Kidney (tissue), 14 donors: ENCODE results near the gene SNTN. TPM values are rescaled to one million over a fixed set of nuclear protein-coding genes. Genes with fewer than 3 reads are reported as not detected.
A peak's percentile ranks its signal among the peaks of the same experiment; 100 is the strongest.

Source experiments
- DNase-seq, 5 donors: peaks; one replicate each; pipeline ENCODE4 v3.0.0-alpha.2; 2013 to 2020
- FAIRE-seq: peaks from 2 replicates; lab custom pipeline; 2012; peaks lifted over from hg19 to GRCh38; lab: Jason Lieb, UNC
- H3K27ac ChIP-seq, 2 donors: one replicate each; pipeline ENCODE4 v1.7.0; 2013; ENCODE audit warnings: low read depth in 2 of 2, low read length in 2 of 2, inconsistent platforms in 1 of 2
- H3K27me3 ChIP-seq: one replicate; pipeline ENCODE4 v1.7.1; 2013; ENCODE audit warnings: low read length, inconsistent platforms; ENCODE audit not compliant: control insufficient read depth, insufficient read depth
- H3K36me3 ChIP-seq, 3 donors: one replicate each; pipeline versions ENCODE4 v1.7.0 to v1.7.1; 2013; ENCODE audit warnings: low read length in 3 of 3, control low read depth in 1 of 3, inconsistent platforms in 1 of 3; ENCODE audit not compliant: insufficient read depth in 3 of 3, control insufficient read depth in 2 of 3
- H3K4me1 ChIP-seq, 3 donors: one replicate each; pipeline versions ENCODE4 v1.7.0 to v1.7.1; 2013; ENCODE audit warnings: low read length in 3 of 3, inconsistent platforms in 1 of 3, low read depth in 1 of 3; ENCODE audit not compliant: control insufficient read depth in 2 of 3, insufficient read depth in 2 of 3
- H3K4me3 ChIP-seq, 3 donors: one replicate each; pipeline versions ENCODE4 v1.7.0 to v1.8.1; 2013; ENCODE audit warnings: low read length in 3 of 3, control low read depth in 1 of 3, inconsistent platforms in 1 of 3
- H3K9ac ChIP-seq, 3 donors: one replicate each; pipeline versions ENCODE4 v1.7.0 to v1.7.1; 2013; ENCODE audit warnings: low read length in 3 of 3, control low read depth in 1 of 3, inconsistent platforms in 1 of 3
- H3K9me3 ChIP-seq, 3 donors: one replicate each; pipeline versions ENCODE4 v1.7.0 to v1.7.1; 2013; ENCODE audit warnings: low read length in 3 of 3, control low read depth in 1 of 3, inconsistent platforms in 1 of 3; ENCODE audit not compliant: control insufficient read depth in 2 of 3, insufficient read depth in 1 of 3
- intact Hi-C: fragments of 100-400 bp; cut with DNase I; formaldehyde crosslinking; loops from one replicate; pipeline ENCODE4 v1.11.1; 2022
- polyA plus RNA-seq: library from polyadenylated mRNA; stranded (reverse); fragments of 350-450 nt; fragmentation: Illumina TruSeq; extraction: RNeasy Lipid Tissue Mini Kit (QIAGEN cat#74804); gene quantifications from one replicate; pipeline ENCODE4 v1.2.3, GENCODE V29; 2014; ENCODE audit warnings: low read depth, low replicate concordance; ENCODE audit not compliant: insufficient read depth
- total RNA-seq: library from RNA; stranded (reverse); fragmentation: NEBNext Ultra II Directional; extraction: Animal tissue kit (Norgen Biotek cat#: 25700); gene quantifications from one replicate; pipeline ENCODE4 v1.2.1, GENCODE V29; 2021
- TF ChIP-seq, protein P1 (sequence below): IDR thresholded peaks from 3 replicates; pipeline ENCODE4 v1.5.1; 2012; ENCODE audit warnings: mild to moderate bottlenecking, moderate library complexity, borderline replicate concordance; ENCODE audit not compliant: insufficient read depth; ENCODE audit errors: extremely low read depth
- donor health status: control.
- donor health status: control.
- donor health status: control.
- donor health status: control.
- donor health status: control.
- donor health status: DM: yes; HTN: yes; CAD: no.
- donor health status: Normal renal cell carcinoma (clear cell type).

SNTN gene
- total and polyA plus RNA-seq, 2 donors from 2014 or later = not detected

DNA sequence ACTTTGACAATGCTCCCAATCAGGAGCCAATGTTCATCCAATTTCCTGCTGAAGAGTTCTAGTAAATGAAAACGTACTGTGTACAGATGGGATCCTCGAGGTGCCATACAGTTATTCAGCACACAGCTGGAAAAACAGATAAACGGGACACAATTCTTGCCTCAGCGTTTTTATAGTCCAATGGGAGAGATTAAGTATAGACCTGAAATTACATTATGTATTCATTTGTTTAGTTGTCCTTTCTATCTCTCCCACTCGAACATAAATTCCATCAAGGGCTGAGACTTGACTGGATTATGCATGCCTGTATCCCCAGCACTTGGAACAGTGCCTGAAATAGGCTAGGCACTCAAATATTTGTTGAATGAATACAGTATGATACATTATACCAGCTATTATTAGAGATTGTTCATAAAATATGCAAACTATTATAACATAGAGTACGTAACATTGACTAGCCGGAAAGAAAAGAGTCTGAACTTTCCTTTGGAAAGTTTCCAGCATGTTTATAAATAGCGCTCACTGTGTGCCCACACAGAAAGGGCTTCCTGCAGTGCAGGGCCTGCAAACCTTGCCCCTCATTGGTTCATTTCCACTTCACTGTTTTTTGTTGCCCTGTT, 27.4 kb upstream of the SNTN start:
- Histone ChIP-seq H3K36me3 (no peaks in the 10 kb centered on the region), H3K27ac (no peak overlapping the region), H3K9me3 (no peaks in the 10 kb centered on the region), H3K9ac (no peak overlapping the region), H3K27me3 (no peaks in the 10 kb centered on the region), H3K4me3 (no peak overlapping the region), H3K4me1 (no peaks in the 10 kb centered on the region)
- intact Hi-C loops = no loop called here
- FAIRE-seq (no peak), DNase-seq (peak in 2 of 5 donors; percentile 13 to 34)
- TF ChIP-seq, protein P1, sequence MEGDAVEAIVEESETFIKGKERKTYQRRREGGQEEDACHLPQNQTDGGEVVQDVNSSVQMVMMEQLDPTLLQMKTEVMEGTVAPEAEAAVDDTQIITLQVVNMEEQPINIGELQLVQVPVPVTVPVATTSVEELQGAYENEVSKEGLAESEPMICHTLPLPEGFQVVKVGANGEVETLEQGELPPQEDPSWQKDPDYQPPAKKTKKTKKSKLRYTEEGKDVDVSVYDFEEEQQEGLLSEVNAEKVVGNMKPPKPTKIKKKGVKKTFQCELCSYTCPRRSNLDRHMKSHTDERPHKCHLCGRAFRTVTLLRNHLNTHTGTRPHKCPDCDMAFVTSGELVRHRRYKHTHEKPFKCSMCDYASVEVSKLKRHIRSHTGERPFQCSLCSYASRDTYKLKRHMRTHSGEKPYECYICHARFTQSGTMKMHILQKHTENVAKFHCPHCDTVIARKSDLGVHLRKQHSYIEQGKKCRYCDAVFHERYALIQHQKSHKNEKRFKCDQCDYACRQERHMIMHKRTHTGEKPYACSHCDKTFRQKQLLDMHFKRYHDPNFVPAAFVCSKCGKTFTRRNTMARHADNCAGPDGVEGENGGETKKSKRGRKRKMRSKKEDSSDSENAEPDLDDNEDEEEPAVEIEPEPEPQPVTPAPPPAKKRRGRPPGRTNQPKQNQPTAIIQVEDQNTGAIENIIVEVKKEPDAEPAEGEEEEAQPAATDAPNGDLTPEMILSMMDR = no peak

DNA sequence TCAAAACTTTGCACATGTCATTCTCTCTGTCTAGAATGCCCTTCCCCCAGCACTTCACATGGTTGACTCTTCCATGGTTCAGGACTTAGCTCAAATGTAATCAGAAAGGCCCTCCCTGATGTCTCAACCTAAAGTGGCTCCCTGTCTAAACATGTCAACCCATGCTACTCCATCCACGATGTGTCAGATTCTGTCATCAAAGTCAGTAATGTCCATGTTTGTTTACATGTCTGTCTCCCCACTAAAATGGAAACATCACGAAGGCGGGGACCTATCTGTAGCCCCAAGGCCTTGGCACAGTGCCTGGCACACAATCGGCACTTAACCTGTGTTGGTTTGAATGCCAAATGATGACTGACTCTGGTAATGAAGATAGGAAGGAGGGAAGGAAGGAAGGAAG, 20.8 kb upstream of the SNTN start:
- TF ChIP-seq, protein P1 = no peak
- Histone ChIP-seq H3K27me3 (no peaks in the 10 kb centered on the region), H3K4me1 (no peaks in the 10 kb centered on the region), H3K36me3 (no peaks in the 10 kb centered on the region), H3K9ac (no peak overlapping the region), H3K9me3 (no peaks in the 10 kb centered on the region), H3K27ac (no peak overlapping the region), H3K4me3 (no peak overlapping the region)
- DNase-seq (no peak), FAIRE-seq (no peak)
- intact Hi-C loops = no loop called here

DNA sequence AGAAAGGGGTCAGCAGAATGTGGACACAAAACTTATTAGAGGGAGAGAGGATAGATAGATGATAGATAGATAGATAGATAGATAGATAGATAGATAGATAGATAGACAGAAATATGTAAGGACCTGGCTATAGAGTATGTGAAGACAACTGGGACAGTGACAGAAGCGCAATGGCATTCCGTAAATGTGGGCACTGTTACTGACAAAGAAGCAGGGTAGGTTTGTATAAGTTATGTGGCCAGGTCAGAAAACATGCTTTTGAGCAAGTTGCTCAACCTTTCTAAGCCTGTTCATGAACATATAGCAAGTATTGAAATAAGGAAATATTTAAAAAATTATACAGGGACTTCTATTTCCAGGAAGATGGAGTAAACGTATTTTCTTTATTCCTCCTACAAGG, 17.3 kb upstream of the SNTN start:
- FAIRE-seq = no peak
- Histone ChIP-seq H3K9ac (no peak overlapping the region), H3K36me3 (no peaks in the 10 kb centered on the region), H3K27me3 (no peaks in the 10 kb centered on the region), H3K9me3 (no peaks in the 10 kb centered on the region), H3K4me1 (no peaks in the 10 kb centered on the region), H3K27ac (no peak overlapping the region), H3K4me3 (no peak overlapping the region)
- TF ChIP-seq, protein P1 = no peak
- intact Hi-C loops = no loop called here
- no peak for DNase-seq

DNA sequence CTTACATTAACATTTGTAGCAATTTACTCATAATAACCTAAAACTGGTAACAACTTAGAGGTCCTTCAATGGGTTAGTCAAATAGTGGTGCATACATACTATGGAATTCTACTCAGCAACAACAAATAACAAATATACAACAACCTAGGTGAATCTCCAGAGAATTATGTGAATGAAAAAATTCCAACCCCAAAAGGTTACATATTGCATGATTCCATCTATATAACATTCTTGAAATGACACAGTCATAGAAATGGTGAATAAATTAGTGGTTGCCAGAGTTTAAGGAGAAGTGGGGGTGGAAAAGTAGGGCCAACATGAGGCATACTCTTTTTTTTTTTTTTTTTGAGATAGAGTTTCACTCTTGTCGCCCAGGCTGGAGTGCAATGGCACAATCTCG, 12.7 kb upstream of the SNTN start:
- H3K9ac ChIP-seq = no peak overlapping the region
- no peaks in the 10 kb centered on the region for H3K27me3 ChIP-seq
- DNase-seq (no peak), FAIRE-seq (no peak)
- intact Hi-C loops = no loop called here
- H3K9me3 ChIP-seq = no peaks in the 10 kb centered on the region
- no peaks in the 10 kb centered on the region for H3K4me1 ChIP-seq
- no peak overlapping the region for H3K4me3 ChIP-seq
- TF ChIP-seq, protein P1 = no peak
- H3K36me3 ChIP-seq = no peaks in the 10 kb centered on the region
- no peak overlapping the region for H3K27ac ChIP-seq
